ENCODE measurements around the gene HCRTR1. TPM values are rescaled to one million over a fixed set of nuclear protein-coding genes. Genes with fewer than 3 reads are reported as not detected.

HCRTR1 gene
- total and polyA plus RNA-seq, 7 donors, result 0.03 TPM; not detected in 6

- TF ChIP-seq CTCF (IDR thresholded peaks at IDR 0.05), result no peak
- TF ChIP-seq EP300 (IDR thresholded peaks at IDR 0.05), result no peak
- H3K4me3 ChIP-seq, result no peak overlapping the region
- H3K36me3 ChIP-seq, result peaks cover 6 to 73% (median 22%) of the 10 kb centered on the region in 4 donors
- no peaks in the 10 kb centered on the region for H3K27me3 ChIP-seq
- H3K27ac ChIP-seq, result no peak overlapping the region
- DNase-seq, result no peak
- WGBS, 2 donors, result 93 to 94% methylated on average over 5 of the region's 5 CpGs
- H3K4me1 ChIP-seq, result peaks cover 0 to 20% (median 8%) of the 10 kb centered on the region in 4 donors
- intact Hi-C loops (cut with DNase I), result no loop called here
- no peaks in the 10 kb centered on the region for H3K9me3 ChIP-seq
These were observed 36.9 kb downstream of the HCRTR1 start for GRCh38 chr1:31654474-31654776.

GRCh38 chr1:31655104-31655503, 37.6 kb downstream of the HCRTR1 start:
- TF ChIP-seq CTCF (IDR thresholded peaks at IDR 0.05) (no peak), POLR2A (IDR thresholded peaks at IDR 0.05) (no peak), POLR2AphosphoS5 (IDR thresholded peaks at IDR 0.05) (no peak), EP300 (IDR thresholded peaks at IDR 0.05) (no peak)
- WGBS, 2 donors, result 92 to 93% methylated on average over 6 of the region's 6 CpGs
- Histone ChIP-seq H3K4me1 (peaks cover 0 to 20% (median 8%) of the 10 kb centered on the region in 4 donors), H3K4me3 (no peak overlapping the region), H3K9me3 (no peaks in the 10 kb centered on the region), H3K27ac (no peak overlapping the region), H3K27me3 (no peaks in the 10 kb centered on the region), H3K36me3 (peaks cover 6 to 78% (median 23%) of the 10 kb centered on the region in 4 donors)
- DNase-seq, result peak; percentile 52
- intact Hi-C loops (cut with DNase I), result no loop called here

GRCh38 chr1:31655756-31656155, 38.3 kb downstream of the HCRTR1 start:
- WGBS, 2 donors, result 88 to 90% methylated on average over 4 of the region's 4 CpGs
- Histone ChIP-seq H3K27ac (no peak overlapping the region), H3K4me3 (no peak overlapping the region), H3K9me3 (no peaks in the 10 kb centered on the region), H3K4me1 (peaks cover 0 to 14% (median 5%) of the 10 kb centered on the region in 4 donors), H3K36me3 (peaks cover 6 to 84% (median 23%) of the 10 kb centered on the region in 4 donors), H3K27me3 (no peaks in the 10 kb centered on the region)
- intact Hi-C loops (cut with DNase I), result no loop called here
- DNase-seq, result no peak
- no peak for TF ChIP-seq POLR2AphosphoS5 (IDR thresholded peaks at IDR 0.05)
- no peak for TF ChIP-seq POLR2A (IDR thresholded peaks at IDR 0.05)
- TF ChIP-seq EP300 (IDR thresholded peaks at IDR 0.05), result no peak
- TF ChIP-seq CTCF (IDR thresholded peaks at IDR 0.05), result no peak

- peak; percentile 53 for DNase-seq
- Histone ChIP-seq H3K27me3 (no peaks in the 10 kb centered on the region), H3K27ac (no peak overlapping the region), H3K9me3 (no peaks in the 10 kb centered on the region), H3K4me3 (no peak overlapping the region), H3K36me3 (peaks cover 6 to 97% (median 28%) of the 10 kb centered on the region in 4 donors), H3K4me1 (peaks cover 0 to 4% (median 0%) of the 10 kb centered on the region in 4 donors)
- TF ChIP-seq POLR2AphosphoS5 (IDR thresholded peaks at IDR 0.05) (no peak), EP300 (IDR thresholded peaks at IDR 0.05) (no peak), POLR2A (IDR thresholded peaks at IDR 0.05) (no peak), CTCF (IDR thresholded peaks at IDR 0.05) (no peak)
- intact Hi-C loops (cut with DNase I), result no loop called here
- 86 to 88% methylated on average over 14 of the region's 14 CpGs for WGBS, 2 donors
These were observed 39.7 kb downstream of the HCRTR1 start for GRCh38 chr1:31657020-31657804.

Data from sigmoid colon (tissue), 7 donors.